ENCODE results near the gene RRM1. TPM values are rescaled to one million over a fixed set of nuclear protein-coding genes. Genes with fewer than 3 reads are reported as not detected.

RRM1 gene
- total and polyA plus RNA-seq, 9 of the 15 experiments (the other 6 are each of a cell fraction or from before 2014, with no cell fraction given): 113 to 270 (median 163) TPM

DNA sequence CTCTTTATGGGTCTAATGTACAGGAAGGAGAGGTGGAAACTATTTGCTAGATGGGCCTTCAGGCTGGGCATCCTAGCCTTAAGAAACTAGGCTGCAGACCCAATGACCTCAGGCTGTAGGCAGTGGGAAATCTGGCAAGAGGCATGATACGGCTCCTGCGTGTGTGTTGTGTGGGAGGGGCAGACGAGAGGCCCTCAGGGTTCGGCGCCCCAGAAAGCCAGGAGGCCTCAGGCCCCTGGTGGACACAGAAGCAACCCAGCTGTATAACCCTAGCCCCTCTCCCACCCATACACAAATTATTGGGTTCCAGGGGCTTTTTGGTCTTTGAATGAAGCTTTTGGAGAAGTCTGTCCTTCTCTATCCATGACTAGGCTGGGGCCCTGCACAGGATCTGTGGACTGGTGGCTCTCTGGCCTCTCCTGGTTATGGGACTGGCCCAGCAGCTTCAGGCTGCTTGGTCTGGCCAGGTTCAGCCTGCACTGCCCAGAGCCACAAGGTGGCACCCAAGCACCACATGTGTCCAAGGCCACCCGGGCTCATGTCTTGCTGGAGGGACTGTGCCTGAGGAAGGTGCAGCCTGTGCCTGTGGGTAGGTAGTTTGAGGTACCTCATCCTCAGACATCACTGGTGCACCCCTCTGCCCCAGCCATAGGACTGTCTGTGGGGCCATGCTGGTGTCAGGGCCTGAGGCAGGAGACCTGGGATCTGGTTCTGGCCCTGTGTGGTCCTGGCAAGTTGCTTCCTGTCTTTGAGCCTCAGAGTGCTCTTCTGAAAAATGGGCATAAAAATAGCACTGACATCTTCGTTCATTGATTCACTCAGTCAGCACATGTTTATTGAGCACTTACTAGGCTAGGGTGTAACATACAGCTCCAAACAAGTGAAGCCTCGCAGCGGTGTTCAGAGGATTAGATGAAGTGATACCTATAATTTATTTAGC, 87.5 kb downstream of the RRM1 start:
- ChIA-PET POLR2A (interaction anchor here (0.6 kb wide), 3 partner anchors 185 to 365 kb away, joined by 3 read pairs; no protein-coding TSS in a partner anchor), CTCF (ENCODE audit: low intra/inter-chr PET ratio) (interaction anchor here (1.6 kb wide), 1 partner anchor 823 kb away, joined by 5 read pairs; no protein-coding TSS in a partner anchor)
- Histone ChIP-seq H3K9me3 (replicated peaks; ENCODE audit: control insufficient read depth, insufficient read depth, low read depth, low read length) (no peaks in the 10 kb centered on the region; the same call in 1 of the 2 replicates), H3K9me1 (ENCODE audit: control insufficient read depth, insufficient read depth, low read length) (no peaks in the 10 kb centered on the region), H3K4me2 (ENCODE audit: insufficient read depth, low read length) (no peak overlapping the region), H3K9ac (ENCODE audit: insufficient read depth in 1 of 2, low read depth in 2 of 2, low read length in 2 of 2) (peak overlapping the region in 1 of 2 experiments; percentile 49; a peak in 1 of 4 replicates), H4K20me1 (replicated peaks; ENCODE audit: control insufficient read depth, insufficient read depth, low read length) (no peaks in the 10 kb centered on the region), H3K79me2 (ENCODE audit: control insufficient read depth, insufficient read depth, low read length) (no peaks in the 10 kb centered on the region), H3K4me3 (no peak overlapping the region), H3K4me1 (replicated peaks in 1 of 2; ENCODE audit: control insufficient read depth in 2 of 2, insufficient read depth in 2 of 2, low read length in 2 of 2) (peaks cover 14 to 16% of the 10 kb centered on the region in 2 experiments; a peak in 4 of 5 replicates), H3K27me3 (ENCODE audit: control insufficient read depth in 2 of 2, insufficient read depth in 2 of 2, low read length in 2 of 2) (no peaks in the 10 kb centered on the region), H3K36me3 (ENCODE audit: control insufficient read depth, insufficient read depth, low read length) (no peaks in the 10 kb centered on the region), H2AFZ (ENCODE audit: low read depth, low read length) (peak overlapping the region; percentile 83), H3K27ac (ENCODE audit: extremely low read depth, low read depth, low read length) (no peak overlapping the region)
- FAIRE-seq (peak; percentile 83), DNase-seq (ENCODE audit: extremely low read depth in 1 of 4, low spot score in 3 of 4) (peak; percentile 69 to 82 (median 74)), ATAC-seq (peak; percentile 92)
- intact Hi-C loops (cut with micrococcal nuclease) (no loop called here), in situ Hi-C loops (cut with MboI) (loop anchor here (10.0 to 25.0 kb wide), 2 partner anchors 363 to 830 kb away; partner anchors contain the start of gene OR52M1)
- 30% methylated on average over 9 of the region's 9 CpGs for WGBS (ENCODE audit: insufficient coverage, low coverage, missing lambda C conversion rate)
- BruUV-seq (replicated peaks): no TSS peak
- TF ChIP-seq SIN3B (IDR thresholded peaks at IDR 0.05; ENCODE audit: low read depth) (no peak), ZNF431 (CRISPR knock-in tag; IDR thresholded peaks at IDR 0.05) (no peak), MGA (IDR thresholded peaks at IDR 0.05) (peak; percentile 92), ZNF696 (CRISPR knock-in tag; conservative IDR thresholded peaks at IDR 0.05) (no peak), MYC (IDR thresholded peaks at IDR 0.05; ENCODE audit: low read depth, low read length) (peak; percentile 81), MYC (CRISPR knock-in tag; IDR thresholded peaks at IDR 0.05; ENCODE audit: borderline replicate concordance, low read depth) (no peak), ZNF282 (CRISPR knock-in tag; IDR thresholded peaks at IDR 0.05) (no peak), SMARCA4 (IDR thresholded peaks at IDR 0.05) (peak; percentile 57; the same call in 1 of the 2 replicates), SMC3 (conservative IDR thresholded peaks at IDR 0.05; ENCODE audit: insufficient read depth, low read depth, low read length) (peak; percentile 83; the same call in 1 of the 2 replicates), FOXP1 (CRISPR knock-in tag; IDR thresholded peaks at IDR 0.05) (peak; percentile 48; the same call in 1 of the 2 replicates)
